AG04450 (cell line): ENCODE results near the gene HRCT1. TPM values are rescaled to one million over a fixed set of nuclear protein-coding genes. Genes with fewer than 3 reads are reported as not detected.
A peak's percentile ranks its signal among the peaks of the same experiment; 100 is the strongest.

Experiments
- CTCF ChIA-PET: fragments of 300-600, 350-600 bp; formaldehyde crosslinking; extraction: SDS; loops from one replicate; lab custom pipeline; 2022; ENCODE audit warnings: antibody characterized with exemption, inconsistent platforms; lab: Charles Lee
- POLR2A ChIA-PET: fragments of 350-600 bp; formaldehyde crosslinking; extraction: SDS; loops from one replicate; lab custom pipeline; 2021; ENCODE audit warnings: antibody characterized with exemption, inconsistent platforms; lab: Yijun Ruan, JAX
- DNase-seq: peaks from one replicate; pipeline ENCODE4 v3.0.0-alpha.2; 2011; ENCODE audit warnings: low read depth, low spot score
- H3K27ac ChIP-seq: one replicate; pipeline ENCODE4 v1.5.1; 2012; ENCODE audit warnings: low read depth, low read length, control low read depth
- H3K27me3 ChIP-seq: one replicate; pipeline ENCODE4 v1.6.0; 2012; ENCODE audit warnings: low read length; ENCODE audit not compliant: control insufficient read depth, insufficient read depth
- H3K4me3 ChIP-seq: 2 replicates; pipeline ENCODE4 v1.5.1; 2011; ENCODE audit warnings: mild to moderate bottlenecking, low read depth, low read length, control low read depth
- H3K9me3 ChIP-seq: 2 replicates; pipeline ENCODE4 v1.5.1; 2012; ENCODE audit warnings: low read length; ENCODE audit not compliant: control insufficient read depth, insufficient read depth
- polyA plus RNA-seq: library from polyadenylated mRNA; depleted of rRNA; stranded (reverse); fragments of >200 nt; gene quantifications from 2 replicates; pipeline ENCODE4 v1.2.3, GENCODE V29; 2011; rRNA removed
- TF ChIP-seq, protein P1 (sequence below): IDR thresholded peaks from 2 replicates; pipeline ENCODE4 v1.5.1; 2011; ENCODE audit warnings: low read depth, low read length, control low read depth, inconsistent platforms

Gene HRCT1
- polyA plus RNA-seq, 1 experiment = 2.7 TPM

DNA sequence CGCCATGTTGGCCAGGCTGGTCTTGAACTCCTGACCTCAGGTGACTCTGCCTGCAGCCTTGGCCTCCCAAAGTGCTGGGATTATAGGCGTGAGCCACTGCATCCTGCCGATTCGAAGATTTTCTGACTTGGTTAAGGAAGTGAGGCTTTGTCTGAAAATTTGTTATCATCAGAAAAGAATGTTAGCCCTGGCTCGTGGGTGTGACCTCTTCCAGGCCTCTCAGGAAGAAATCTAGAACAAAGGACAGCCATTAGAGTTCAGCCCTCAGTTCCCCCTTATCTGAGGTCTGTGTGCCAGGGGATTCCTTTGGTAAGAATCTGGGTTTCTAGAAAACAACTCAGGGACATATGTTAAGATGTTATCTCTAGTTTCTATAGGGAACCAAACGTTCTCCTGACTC lies 45.7 kb downstream of the HRCT1 start:
- ChIA-PET CTCF (interaction anchor here (0.8 to 2.7 kb wide), 9 partner anchors 12 to 215 kb away, joined by 3 to 15 read pairs (median 4); no protein-coding TSS in a partner anchor), POLR2A (no interaction called here)
- no peak overlapping the region for H3K27ac ChIP-seq
- no peak overlapping the region for H3K4me3 ChIP-seq
- TF ChIP-seq, protein P1, sequence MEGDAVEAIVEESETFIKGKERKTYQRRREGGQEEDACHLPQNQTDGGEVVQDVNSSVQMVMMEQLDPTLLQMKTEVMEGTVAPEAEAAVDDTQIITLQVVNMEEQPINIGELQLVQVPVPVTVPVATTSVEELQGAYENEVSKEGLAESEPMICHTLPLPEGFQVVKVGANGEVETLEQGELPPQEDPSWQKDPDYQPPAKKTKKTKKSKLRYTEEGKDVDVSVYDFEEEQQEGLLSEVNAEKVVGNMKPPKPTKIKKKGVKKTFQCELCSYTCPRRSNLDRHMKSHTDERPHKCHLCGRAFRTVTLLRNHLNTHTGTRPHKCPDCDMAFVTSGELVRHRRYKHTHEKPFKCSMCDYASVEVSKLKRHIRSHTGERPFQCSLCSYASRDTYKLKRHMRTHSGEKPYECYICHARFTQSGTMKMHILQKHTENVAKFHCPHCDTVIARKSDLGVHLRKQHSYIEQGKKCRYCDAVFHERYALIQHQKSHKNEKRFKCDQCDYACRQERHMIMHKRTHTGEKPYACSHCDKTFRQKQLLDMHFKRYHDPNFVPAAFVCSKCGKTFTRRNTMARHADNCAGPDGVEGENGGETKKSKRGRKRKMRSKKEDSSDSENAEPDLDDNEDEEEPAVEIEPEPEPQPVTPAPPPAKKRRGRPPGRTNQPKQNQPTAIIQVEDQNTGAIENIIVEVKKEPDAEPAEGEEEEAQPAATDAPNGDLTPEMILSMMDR = no peak
- no peaks in the 10 kb centered on the region for H3K27me3 ChIP-seq
- no peaks in the 10 kb centered on the region for H3K9me3 ChIP-seq
- DNase-seq = peak; percentile 13

DNA sequence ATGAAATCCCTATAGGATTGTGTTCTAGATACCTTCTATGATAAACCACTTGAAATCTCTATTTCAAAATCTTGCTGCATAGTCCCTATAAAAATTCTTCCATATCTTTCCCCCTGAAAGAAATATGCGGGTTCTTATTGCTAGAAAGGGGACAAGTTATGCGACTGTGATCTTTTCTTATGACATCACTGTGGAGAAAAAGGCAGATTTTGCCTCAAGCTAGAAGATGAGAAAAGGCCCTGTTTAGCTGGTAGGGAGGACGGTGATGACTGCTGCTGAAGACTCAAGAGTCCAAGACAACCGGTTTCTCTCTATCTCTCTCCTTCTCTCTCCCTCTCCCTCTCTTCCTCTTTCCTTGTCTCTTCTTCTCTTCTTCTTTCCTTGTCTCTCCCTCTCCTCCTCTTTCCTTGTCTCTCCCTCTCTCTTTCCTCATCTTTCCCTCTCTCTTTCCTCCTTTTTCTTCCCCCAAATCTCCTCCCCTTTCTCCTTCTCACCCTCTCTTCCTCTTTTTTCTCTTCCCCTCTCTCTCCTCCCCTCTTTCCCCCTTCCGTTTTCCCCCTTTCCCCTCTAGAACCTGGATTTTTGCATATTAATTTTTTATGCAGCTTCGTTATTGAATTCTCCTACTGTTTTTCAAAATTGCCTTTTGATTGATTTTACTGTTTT lies 46.7 kb downstream of the HRCT1 start:
- Histone ChIP-seq H3K9me3 (no peaks in the 10 kb centered on the region), H3K27me3 (no peaks in the 10 kb centered on the region), H3K27ac (no peak overlapping the region), H3K4me3 (no peak overlapping the region)
- ChIA-PET CTCF (interaction anchor here (0.6 to 2.7 kb wide), 14 partner anchors 13 to 214 kb away, joined by 3 to 18 read pairs (median 4); no protein-coding TSS in a partner anchor), POLR2A (no interaction called here)
- TF ChIP-seq, protein P1 = no peak
- no peak for DNase-seq

DNA sequence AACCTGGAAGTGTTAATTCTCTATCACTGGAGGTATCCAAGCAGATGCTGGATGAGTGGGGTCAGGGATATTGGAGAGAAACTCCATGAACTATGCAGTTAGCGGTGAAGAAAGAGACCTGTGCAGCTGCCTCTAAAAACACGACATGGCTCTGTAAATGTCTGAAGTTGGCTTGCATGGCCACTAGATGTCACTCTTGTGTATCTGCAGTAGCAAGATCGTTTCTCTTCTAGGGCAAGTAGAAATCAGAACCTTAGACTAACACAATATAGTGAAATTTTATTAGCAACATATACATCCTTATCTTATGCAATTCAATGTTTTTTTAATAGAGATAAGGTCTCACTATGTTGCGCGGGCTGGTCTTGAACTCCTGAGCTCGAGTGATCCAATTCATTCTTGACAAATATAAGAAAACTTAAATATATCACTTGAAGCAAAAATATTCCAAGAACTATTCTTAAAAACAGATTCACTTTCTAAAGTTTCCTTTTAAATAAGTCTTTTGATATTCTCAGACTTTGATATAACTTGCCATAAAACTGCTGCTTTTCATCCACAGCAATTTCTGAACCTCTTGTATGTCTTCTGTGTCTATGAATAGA lies 49.0 kb downstream of the HRCT1 start:
- peak; percentile 78 for DNase-seq

DNA sequence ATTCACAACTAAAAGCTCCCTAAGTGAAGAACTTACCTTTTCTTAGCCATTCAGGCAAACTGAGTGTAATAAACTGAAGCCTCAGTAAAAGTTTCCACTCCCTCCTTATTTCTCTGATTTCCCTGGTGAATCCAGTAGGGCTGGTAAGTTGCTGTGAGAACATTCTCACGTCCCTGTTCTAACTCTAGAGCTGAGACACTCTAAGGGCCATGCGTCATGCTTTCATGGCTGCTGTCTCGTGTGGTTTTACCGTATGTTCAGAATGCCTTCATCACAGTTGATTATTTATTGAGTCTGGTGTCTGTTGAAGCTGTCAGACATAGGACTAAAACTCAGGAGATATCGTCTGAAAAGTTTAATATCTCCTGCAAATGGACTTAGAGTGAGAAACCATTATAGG lies 50.6 kb downstream of the HRCT1 start:
- TF ChIP-seq, protein P1 = no peak
- POLR2A ChIA-PET = interaction anchor here (0.7 kb wide), 2 partner anchors 67 to 113 kb away, joined by 4 to 5 read pairs; no protein-coding TSS in a partner anchor

More for the DNA sequence above, 49.0 kb downstream of the HRCT1 start:
- no peak overlapping the region for H3K4me3 ChIP-seq
- H3K27ac ChIP-seq = no peak overlapping the region
- ChIA-PET CTCF (interaction anchor here (0.6 to 4.0 kb wide), 39 partner anchors 8 to 1242 kb away, joined by 3 to 61 read pairs (median 5); partner anchors contain the start of genes CLTA, GLIPR2 and HRCT1), POLR2A (no interaction called here)
- no peaks in the 10 kb centered on the region for H3K9me3 ChIP-seq
- H3K27me3 ChIP-seq = no peaks in the 10 kb centered on the region
- TF ChIP-seq, protein P1 = peak; percentile 91

More for the DNA sequence above, 50.6 kb downstream of the HRCT1 start:
- CTCF ChIA-PET = interaction anchor here (0.6 to 4.0 kb wide), 9 partner anchors 11 to 372 kb away, joined by 3 to 61 read pairs (median 4); no protein-coding TSS in a partner anchor
- no peaks in the 10 kb centered on the region for H3K9me3 ChIP-seq
- no peak overlapping the region for H3K4me3 ChIP-seq
- H3K27ac ChIP-seq = no peak overlapping the region
- no peaks in the 10 kb centered on the region for H3K27me3 ChIP-seq
- DNase-seq = no peak

Other genes with a start within 250 kb of the HRCT1 start
- gene RMRP, start 248.2 kb upstream of the HRCT1 start, polyA plus RNA-seq = 173 and 306 TPM in 2 replicates
- 11.8 TPM in 2 replicates for gene CCDC107, start 247.9 kb upstream of the HRCT1 start, polyA plus RNA-seq
- 1.1 and 1.2 TPM in 2 replicates for gene ARHGEF39, start 241.0 kb upstream of the HRCT1 start, polyA plus RNA-seq
- gene CA9, start 232.3 kb upstream of the HRCT1 start, polyA plus RNA-seq = 1.2 and 1.3 TPM in 2 replicates
- 1,535 and 1,633 TPM in 2 replicates for gene TPM2, start 216.3 kb upstream of the HRCT1 start, polyA plus RNA-seq
- gene TLN1, start 174.0 kb upstream of the HRCT1 start, polyA plus RNA-seq = 165 and 224 TPM in 2 replicates
- gene CREB3, start 173.5 kb upstream of the HRCT1 start, polyA plus RNA-seq = 51.1 and 58.1 TPM in 2 replicates
- gene GBA2, start 157.0 kb upstream of the HRCT1 start, polyA plus RNA-seq = 32.9 and 34.7 TPM in 2 replicates
- gene RGP1, start 156.9 kb upstream of the HRCT1 start, polyA plus RNA-seq = 20.2 and 20.7 TPM in 2 replicates
- not detected in 2 replicates for gene MSMP, start 151.9 kb upstream of the HRCT1 start, polyA plus RNA-seq
- 31.9 and 44.6 TPM in 2 replicates for gene NPR2, start 114.6 kb upstream of the HRCT1 start, polyA plus RNA-seq
- gene SPAG8, start 93.9 kb upstream of the HRCT1 start, polyA plus RNA-seq = 0.56 and 0.58 TPM in 2 replicates
- 17.5 and 18.5 TPM in 2 replicates for gene HINT2, start 91.2 kb upstream of the HRCT1 start, polyA plus RNA-seq
- gene FAM221B, start 77.5 kb upstream of the HRCT1 start, polyA plus RNA-seq = not detected in 2 replicates
- 3.3 and 4.7 TPM in 2 replicates for gene TMEM8B, start 77.0 kb upstream of the HRCT1 start, polyA plus RNA-seq
- gene OR13J1, start 35.8 kb upstream of the HRCT1 start, polyA plus RNA-seq = not detected in 2 replicates
- gene SPAAR, start 3.3 kb downstream of the HRCT1 start, polyA plus RNA-seq = 0.17 and 0.27 TPM in 2 replicates
- 0.46 and 1.1 TPM in 2 replicates for gene OR2S2, start 52.0 kb downstream of the HRCT1 start, polyA plus RNA-seq
- gene RECK, start 130.7 kb downstream of the HRCT1 start, polyA plus RNA-seq = 103 and 112 TPM in 2 replicates
- gene GLIPR2, start 230.5 kb downstream of the HRCT1 start, polyA plus RNA-seq = 108 and 115 TPM in 2 replicates